Epidermal melanocyte (primary cell): Measurements from ENCODE around the gene ENPP6.
A peak's percentile ranks its signal among the peaks of the same experiment; 100 is the strongest.

Source experiments
- DNase-seq: peaks from one replicate; pipeline ENCODE4 v3.0.0; 2011; ENCODE audit warnings: low spot score; ENCODE audit not compliant: insufficient read length

Gene ENPP6

DNA sequence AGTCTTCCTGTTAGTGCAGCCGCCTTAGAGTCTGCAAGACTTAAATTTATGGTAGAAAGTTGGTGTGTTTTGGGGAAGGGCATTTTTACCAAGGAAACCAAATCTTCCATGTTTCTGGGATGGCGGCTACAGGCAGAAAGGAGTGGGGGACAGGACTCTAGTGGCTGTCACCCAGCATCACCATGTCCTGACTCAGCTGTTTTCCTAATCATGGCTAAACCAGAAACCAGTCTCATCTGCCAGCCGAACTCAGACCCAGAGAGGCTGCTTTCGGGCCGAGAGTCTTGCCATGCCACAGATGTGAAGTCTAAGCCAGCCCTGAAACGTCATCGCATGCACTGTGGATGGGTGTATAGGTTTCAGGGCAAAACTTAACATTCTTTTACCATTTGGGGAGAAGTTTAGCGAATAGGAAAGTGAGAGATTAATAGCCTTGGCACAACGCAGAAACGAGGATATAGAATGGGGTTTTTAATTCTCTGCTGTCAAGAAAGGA, 109.6 kb downstream of the ENPP6 start:
- no peak for DNase-seq

GRCh38 chr4:184104419-184105101, 113.1 kb downstream of the ENPP6 start:
- no peak for DNase-seq

DNA sequence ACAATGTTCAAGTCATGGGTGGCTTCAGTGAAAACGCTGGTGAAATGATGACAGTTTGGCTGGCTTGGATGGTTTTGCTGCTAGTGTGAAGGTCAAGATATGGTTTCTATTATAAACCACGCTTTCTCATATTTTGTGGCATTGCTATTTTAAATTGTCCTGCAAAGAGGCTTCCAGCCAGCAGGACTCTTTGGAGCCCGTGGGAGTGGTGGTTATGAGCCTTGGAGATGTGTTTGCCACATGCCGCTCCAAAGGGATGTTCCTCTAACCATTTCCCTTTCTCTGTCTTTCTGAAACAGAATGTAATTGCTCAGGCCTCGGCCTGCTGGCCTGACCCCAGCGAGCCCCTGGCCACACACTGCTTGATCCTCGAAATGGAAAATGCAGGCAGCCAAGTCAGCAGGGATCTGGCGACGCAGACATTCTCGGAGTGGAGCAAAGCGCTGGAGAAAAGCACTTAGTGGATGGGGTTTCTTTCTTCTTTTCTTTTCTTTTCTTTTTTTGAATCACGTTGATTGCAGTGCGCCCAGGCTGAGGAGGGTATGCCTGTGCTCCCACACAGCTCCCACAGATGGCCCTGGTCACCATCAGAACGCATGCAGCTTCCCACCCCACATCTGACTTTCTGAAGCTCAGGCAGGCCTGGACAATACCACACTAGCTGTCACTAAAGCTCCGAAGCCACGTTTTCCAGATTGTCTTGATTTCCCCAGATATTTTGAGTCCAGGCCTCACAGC, 114.0 kb downstream of the ENPP6 start:
- DNase-seq = no peak

- no peak for DNase-seq
Measured at GRCh38 chr4:184102927-184103326, 114.7 kb downstream of the ENPP6 start.

DNA sequence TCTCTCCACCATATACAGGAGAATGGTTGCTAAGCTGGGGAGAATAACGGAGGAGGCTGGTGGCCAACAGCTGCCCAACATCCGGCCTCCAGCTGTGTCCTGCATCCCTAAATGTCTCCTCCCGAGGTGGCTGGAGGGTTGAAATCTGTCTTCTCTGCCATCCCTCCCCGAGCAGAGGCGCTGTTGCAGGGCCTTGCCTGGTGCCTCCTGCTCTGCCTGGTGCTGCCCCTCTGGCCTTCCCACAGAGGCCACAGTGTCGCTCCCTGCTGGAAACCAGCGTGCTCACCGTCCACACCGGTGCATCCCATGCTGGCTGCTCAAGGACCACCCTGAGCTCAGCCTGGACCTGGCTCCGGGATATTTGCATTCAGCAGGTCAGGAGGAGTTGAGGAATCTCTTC, 115.2 kb downstream of the ENPP6 start:
- DNase-seq = no peak

DNA sequence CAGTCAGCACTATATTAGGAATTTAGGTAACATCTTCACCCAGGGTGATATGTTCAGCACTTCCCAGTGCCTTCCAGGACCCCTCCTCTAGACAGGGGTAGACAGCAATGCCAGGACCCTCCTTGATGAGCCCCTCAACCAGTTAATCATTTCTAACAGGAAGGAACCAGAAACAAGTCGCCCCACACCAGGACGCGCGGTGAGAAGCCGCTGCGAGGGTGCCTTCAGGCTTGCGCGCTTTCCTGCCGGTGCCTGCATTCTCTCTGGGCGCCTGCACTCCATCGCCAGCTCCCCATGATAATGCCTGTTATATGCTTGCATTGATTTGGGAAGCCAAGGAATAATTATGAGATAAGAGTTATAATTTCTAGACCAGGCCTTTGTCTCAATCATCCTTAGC, 116.0 kb downstream of the ENPP6 start:
- DNase-seq = no peak

DNA sequence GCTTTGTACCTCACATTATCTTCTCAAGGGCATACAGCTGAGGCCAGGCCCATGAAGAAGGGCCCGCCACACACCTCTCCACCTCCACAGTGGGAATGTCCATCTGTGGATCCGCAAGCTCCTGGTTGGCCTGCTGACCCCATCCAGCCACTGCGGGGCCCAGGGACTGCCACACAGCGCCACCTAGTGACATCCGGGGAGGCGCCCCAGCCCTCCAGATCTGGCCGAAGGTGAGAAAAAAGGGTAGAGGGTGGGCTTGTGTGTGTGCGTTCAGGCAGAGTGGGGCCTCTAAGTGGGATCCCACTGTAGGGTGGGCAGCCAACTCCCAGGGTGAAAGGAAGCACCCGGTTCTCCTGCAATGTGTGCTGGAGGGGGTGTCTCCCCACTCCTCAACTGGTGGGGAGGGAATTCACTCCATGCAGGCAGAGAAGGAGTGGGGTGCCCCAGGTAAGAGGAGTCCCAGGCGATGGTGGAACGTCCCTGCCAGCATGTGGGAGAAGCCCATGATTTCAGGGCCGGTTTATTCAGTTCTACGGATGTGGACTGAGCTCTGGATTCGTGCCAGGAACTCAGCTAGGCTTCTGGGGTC, 117.3 kb downstream of the ENPP6 start:
- DNase-seq = peak; percentile 34

- no peak for DNase-seq
Measured at GRCh38 chr4:184099535-184099966, 118.1 kb downstream of the ENPP6 start.

DNA sequence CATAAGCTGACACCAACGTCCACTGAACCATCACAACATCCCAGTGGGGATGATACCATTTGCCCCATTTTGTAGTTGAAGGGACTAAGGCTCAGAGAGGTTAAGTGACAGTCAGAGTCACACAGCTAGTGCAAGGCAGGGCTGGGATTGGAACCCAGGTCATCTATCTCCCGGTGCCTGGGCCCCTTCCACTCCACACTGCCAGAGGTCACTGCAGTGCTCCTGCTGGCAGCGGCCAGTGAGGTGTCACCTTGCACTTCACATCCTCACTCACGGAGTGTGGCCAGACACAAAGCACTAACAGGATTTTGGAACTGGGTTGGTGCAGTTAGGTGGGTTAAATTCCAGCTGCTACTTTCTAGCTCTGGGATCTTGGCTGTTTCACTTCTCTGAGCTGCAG, 118.7 kb downstream of the ENPP6 start:
- no peak for DNase-seq

- DNase-seq = no peak
Measured at GRCh38 chr4:184097815-184098214, 119.9 kb downstream of the ENPP6 start.

DNA sequence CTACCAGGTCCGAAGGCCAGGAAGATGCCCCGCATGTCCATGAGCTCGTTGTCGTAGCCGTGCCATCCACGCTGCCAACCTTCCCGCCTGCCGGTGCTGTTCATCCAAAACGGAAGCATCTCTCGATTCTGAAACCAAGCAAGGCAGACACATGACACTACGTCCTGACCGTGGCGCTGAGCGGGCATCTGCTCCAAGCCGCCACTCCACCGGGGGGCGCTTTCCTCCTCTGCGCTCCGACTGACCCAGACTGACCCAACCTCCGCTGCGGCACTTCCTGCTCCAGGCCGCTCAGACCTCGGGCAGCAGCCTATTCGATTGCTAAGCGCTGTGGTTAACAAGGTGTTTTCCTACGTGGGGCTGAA, 120.5 kb downstream of the ENPP6 start:
- DNase-seq = no peak

DNA sequence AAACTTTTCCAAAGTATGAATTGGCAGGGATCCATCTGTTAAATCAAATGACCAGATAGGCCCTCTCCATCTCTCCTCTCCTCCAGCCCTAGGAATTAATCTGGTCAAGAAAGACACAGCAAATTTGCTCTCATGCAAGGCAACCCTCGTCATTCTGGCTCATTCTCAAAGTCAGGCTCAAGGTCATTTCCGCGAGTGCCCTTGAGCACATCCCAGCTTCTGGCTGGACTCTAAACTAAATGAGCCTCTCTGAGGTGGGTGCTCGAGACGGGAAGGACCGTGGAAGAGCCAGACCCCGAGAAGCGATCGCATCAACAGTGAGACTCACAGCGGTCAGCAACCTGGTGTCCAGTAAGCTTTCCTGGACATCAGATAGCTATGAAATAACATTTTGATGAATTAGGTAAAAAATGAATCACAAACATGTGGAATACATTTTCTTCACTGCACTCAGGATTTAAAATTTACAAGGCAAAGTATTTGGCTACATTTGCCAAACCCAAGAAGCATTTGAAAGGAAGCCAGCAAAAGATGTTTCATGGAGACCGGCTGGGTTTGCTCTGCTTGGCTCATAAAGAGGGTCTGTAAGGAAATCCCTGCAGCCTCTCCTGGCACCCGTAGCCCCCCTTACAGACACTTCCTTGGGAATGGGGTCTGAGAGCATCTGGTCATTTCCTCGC, 121.0 kb downstream of the ENPP6 start:
- no peak for DNase-seq

DNA sequence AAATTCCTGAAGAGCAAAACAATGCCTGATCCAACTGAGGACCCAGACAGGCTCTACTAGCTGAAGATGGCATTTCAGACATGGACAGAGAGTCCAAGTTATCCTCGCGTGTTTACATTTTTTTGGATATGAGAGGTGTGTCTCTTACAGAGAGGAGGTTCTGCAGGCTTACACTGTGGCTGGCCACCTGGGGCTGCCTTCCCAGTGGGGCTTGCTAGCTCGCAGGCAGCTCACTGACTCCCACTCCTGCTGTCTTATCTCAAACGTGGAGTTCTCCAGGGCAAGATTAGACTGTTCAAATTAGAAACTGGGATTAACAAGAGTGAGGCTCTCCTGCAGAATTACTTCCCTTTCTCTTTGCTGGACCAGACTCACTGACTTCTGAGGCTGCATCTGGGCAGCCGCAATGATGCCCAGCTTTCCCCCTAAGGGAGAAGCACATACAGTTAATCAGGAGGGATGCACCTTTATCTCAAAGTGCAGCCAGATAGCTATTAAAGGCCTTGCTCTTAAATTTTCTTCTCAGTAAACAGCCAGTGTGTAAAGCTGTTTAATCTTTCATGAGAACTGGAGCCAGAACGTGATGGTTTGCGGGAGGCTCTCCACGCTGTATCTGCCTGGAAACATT, 123.0 kb downstream of the ENPP6 start:
- DNase-seq = no peak

- no peak for DNase-seq
Measured at GRCh38 chr4:184091986-184092385, 125.7 kb downstream of the ENPP6 start.

DNA sequence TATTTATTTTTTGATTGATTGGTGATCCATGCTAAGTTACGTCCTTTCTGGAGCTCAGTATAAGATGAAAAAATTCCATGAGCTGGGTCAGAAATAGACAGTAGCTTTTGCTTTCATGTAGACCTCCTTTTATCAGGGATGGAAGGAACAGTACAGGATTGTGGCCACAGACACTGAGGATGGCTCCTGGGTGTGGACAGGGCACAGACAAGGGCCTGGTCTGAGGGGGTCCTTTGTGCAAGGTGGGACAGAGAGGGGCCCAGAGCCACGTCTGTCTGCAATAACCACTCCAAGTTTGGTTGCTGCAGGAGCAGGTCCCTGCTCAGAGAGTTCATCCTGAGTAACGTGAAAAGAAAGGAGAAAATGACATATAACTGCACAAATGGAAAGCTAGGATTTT, 127.1 kb downstream of the ENPP6 start:
- no peak for DNase-seq

GRCh38 chr4:184080674-184081073, 137.0 kb downstream of the ENPP6 start:
- DNase-seq = no peak

- DNase-seq = no peak
Measured at GRCh38 chr4:184074677-184075388, 142.8 kb downstream of the ENPP6 start.

GRCh38 chr4:184067931-184068554, 149.6 kb downstream of the ENPP6 start:
- no peak for DNase-seq

DNA sequence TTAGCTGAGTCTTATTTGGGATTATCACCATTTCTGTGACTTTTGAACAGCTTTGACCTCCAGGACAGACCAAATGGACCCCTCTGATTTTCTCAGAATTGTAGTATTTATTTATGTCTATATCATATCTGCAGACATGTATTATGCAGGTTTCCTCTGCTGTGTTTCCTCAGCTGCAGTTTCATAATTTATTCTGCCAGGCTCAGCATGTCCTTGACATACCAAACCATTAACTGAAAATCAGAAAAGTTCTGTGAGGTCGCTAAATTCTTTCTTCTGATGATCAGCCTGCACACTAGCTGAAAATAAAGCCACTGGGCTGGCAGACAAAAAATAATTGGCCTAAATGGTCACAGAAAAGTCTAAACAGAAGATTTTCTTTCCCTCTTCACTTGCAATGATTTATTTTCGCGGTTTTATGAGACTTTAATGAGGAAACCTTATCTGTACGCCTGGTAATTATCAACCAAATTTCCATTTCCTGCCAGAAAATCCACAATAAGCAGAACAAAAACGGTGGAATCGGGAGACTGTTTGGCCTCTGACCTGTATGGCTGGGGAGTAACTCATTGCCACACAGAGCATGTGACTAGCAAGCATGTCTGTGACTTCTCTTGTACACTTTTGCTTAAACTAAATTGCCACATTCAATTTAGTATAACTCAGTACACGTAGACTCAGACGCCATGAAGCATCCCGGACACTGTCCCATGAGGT, 150.9 kb downstream of the ENPP6 start:
- DNase-seq = no peak

GRCh38 chr4:184064877-184065276, 152.8 kb downstream of the ENPP6 start:
- DNase-seq = no peak
